HG03571 (cell line): Measurements from ENCODE around the gene VMAC.
A peak's percentile ranks its signal among the peaks of the same experiment; 100 is the strongest.

ENCODE experiments used
- ATAC-seq: cut with Tn5 transposase; IDR thresholded peaks from one replicate; pipeline ENCODE4 v1.9.1; 2021; ENCODE audit not compliant: unreplicated experiment

The VMAC gene

GRCh38 chr19:5903624-5904351, 884 bp upstream of the VMAC start, which contains the start of gene NDUFA11:
Gene NDUFA11, minus strand, starts transcription at chr19:5903790. Its CDS starts 82 bp downstream, at chr19:5903708.
- ATAC-seq = peak; percentile 38

DNA sequence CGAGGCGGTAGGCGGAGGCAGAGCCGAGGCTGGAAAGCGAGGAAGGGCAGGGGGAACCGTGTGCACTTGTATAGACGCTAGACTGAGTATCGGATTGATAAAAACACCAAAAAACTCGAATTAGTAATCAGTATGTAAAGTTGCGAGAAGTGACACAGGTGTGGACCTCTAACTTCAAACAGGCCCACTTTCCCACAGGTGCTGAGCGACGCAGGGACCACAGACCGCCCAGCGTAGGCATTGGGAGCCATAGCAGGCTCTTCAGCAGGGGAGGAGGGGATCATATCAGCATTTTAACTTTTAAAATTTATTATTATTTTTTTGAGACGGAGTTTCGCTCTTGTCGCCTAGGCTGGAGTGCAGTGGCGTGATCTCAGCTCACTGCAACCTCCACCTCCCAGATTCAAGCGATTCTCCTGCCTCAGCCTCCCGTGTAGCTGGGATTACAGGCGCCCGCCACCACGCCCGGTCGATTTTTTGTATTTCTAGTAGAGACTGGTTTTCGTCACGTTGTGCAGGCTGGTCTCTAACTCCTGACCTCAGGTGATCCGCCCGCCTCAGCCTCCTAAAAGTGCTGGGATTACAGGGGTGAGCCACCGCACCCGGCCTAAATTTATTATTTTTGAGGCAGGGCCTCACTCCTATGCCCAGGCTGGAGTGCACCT, 574 bp downstream of the VMAC start:
- no peak for ATAC-seq

DNA sequence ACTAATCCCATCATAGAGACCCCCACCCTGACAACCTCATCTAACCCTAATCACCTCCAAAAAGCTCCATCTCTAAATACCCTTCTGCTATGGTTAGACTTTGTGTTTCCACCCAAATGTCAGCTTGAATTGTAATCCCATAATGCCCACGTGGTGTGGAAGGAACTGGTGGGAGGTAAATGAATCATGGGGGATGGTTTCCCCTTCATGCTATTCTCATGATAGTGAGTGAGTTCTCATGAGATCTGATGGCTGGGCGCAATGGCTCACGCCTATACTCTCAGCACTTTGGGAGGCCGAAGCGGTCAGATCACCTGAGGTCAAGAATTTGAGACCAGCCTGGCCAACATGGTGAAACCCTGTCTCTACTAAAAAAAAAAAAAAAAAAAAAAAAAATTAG, 2.6 kb downstream of the VMAC start:
- no peak for ATAC-seq

- ATAC-seq = no peak
Measured at GRCh38 chr19:5908773-5909442, 4.2 kb downstream of the VMAC start.

- ATAC-seq = no peak
Measured at GRCh38 chr19:5910638-5910907, 5.9 kb downstream of the VMAC start.

DNA sequence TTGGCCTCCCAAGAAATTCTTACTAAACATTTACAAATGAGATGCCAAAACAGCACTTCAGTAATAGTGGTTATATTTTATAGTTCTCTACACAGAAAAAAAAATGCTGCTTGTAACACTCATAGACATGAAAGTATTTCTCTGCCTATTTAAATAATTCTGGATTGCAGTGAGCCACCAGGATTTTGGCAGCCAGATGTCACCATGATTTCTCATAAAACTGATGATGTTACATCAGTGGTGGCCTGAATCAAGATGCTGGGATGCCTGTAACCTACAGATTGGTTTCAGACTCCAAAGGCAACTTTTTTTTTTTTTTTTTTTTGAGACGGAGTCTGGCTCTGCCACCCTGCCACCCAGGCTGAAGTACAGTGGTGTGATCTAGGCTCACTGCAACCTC, 6.7 kb downstream of the VMAC start:
- ATAC-seq = no peak

- ATAC-seq = no peak
Measured at GRCh38 chr19:5913739-5914357, 9.2 kb downstream of the VMAC start, which contains the start of gene CAPS. Gene CAPS, plus strand, starts transcription at chr19:5914254. Its CDS starts 153 bp downstream, at chr19:5914407.

DNA sequence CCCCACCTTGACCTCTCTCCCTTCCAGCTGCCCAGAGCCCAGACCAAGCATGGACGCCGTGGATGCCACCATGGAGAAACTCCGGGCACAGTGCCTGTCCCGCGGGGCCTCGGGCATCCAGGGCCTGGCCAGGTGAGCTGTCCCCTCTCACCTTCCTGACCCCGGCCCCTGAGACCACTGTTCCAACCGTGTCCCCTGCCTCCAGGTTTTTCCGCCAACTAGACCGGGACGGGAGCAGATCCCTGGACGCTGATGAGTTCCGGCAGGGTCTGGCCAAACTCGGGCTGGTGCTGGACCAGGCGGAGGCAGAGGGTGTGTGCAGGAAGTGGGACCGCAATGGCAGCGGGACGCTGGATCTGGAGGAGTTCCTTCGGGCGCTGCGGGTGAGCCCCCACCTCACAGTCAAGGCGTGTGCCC, 9.7 kb downstream of the VMAC start:
- no peak for ATAC-seq

GRCh38 chr19:5914946-5915781, 10.5 kb downstream of the VMAC start:
- no peak for ATAC-seq

DNA sequence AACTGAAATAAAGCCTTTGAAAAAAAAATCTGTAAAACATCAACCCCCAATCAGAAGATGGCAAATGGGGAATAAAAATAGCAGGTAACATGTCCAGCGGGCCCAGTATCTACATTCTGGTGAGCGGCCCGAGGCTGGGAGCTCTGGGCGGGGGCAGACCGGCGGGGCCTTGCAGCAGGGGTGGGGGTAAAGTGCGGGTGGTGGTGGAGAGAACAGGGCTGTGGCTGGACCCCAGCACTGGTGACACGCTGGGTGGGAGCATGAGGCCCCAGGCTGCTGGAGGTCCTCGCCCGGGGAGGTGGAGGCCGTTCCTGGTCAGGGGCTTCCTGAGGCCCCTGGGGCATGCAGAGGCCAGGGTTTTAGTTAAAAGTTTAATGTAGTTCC, 11.1 kb downstream of the VMAC start:
- ATAC-seq = no peak

- ATAC-seq = no peak
Measured at GRCh38 chr19:5916181-5916708, 11.6 kb downstream of the VMAC start.

GRCh38 chr19:5917431-5918107, 12.9 kb downstream of the VMAC start:
- ATAC-seq = no peak

- no peak for ATAC-seq
Measured at GRCh38 chr19:5918463-5919079, 13.9 kb downstream of the VMAC start.

DNA sequence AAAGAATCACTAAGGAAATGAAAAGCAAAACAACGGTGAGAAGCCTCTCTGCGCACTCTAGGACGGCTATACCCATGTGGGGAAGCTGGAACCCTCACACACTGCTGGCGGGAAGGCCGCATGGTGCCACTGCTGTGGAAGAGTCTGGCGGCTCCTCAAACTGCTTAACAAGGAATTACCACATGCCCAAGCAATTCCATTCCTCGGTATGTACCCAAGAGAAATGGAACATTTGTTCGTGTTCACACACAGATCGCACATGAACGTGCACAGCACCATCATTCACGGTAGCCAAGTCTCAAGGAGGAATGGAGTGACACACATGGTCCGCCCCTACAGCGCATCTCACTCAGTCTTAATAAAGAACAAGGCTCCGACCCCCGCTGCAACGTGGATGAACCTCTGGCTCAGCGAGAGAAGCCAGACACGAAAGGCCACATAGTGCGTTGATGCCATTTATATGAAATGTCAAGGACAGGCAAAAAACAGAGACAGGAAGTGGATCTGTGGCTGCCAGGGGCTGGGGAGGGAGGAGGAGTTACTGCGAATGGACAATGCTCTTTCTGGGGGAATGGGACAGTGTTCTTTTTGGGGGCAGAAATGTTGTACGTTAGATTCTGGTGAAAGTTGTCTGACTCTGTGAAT, 17.0 kb downstream of the VMAC start:
- no peak for ATAC-seq

GRCh38 chr19:5922161-5922545, 17.5 kb downstream of the VMAC start:
- no peak for ATAC-seq

DNA sequence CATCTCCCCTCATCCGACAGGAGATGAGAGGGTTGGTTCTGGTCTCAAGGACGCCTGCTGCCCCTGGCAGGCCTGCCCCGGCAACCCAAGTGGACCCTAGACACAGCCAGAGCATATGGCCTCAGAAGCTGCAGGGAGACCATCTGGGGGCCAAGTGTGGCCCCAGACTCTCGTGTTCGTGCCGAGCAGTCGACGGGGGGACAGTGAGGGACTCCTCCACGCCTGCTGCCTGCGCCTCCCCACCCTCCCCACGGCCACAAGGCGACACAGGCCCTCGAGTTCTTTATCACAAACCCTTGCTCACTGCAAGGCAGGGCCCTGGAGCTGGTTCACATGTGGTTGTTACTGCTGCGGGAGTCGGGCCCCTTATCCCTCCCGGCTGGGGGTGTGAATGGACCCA, 18.7 kb downstream of the VMAC start:
- ATAC-seq = no peak

- no peak for ATAC-seq
Measured at GRCh38 chr19:5925830-5926427, 21.3 kb downstream of the VMAC start.

DNA sequence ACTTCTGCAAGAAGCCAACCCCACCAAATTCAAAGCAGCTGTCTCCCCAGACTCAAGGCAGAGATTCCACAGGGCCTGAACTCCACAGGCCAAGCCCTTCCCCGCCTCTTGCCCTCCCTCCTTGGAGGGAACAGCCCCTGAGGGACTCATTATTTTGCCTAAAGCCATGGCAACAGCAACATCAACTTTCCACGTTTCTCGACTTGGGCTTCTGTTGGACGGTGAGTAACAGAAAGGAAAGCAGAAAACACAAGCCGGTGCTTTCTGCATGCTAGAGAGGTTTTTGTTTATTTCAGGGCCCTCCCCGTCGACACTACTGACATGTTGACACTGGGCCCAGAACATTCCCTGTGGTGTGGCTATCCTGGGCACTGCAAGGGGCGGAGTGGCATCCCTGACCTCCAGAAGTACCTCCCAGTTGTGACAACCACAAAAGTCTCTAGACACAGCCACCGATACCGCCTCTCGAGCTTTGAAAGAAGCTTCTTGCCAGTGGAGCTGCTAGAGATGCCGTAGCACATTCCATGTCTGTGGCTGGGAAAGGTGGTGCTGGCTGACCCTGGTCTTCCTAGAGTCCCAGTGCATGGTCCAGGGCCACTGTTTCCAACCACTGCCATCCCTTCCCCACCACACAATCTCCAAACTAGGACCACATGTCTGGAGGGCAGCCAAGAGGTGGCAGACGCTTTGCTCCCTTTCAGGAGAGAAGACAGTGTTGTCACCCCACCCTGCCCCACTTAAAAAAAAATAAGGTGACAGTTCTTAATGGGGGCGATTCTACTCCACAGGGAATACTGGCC, 22.2 kb downstream of the VMAC start:
- no peak for ATAC-seq
